G401 (cell line): Measurements from ENCODE around the gene MAGI2. TPM values are rescaled to one million over a fixed set of nuclear protein-coding genes. Genes with fewer than 3 reads are reported as not detected.

ENCODE experiments used
- DNase-seq: peaks from one replicate; pipeline ENCODE4 v3.0.0-alpha.2; 2015; ENCODE audit warnings: low spot score
- in situ Hi-C: cut with HindIII; loops from 2 replicates; pipeline ENCODE4 v1.10.0; 2016; ENCODE audit warnings: low sequenced_read_pairs, mixed read lengths
- total RNA-seq: library from RNA; depleted of rRNA; stranded (reverse); fragments of >200 nt; shearing (Covaris generic); gene quantifications from 2 replicates; pipeline ENCODE4 v1.2.3, GENCODE V29; 2014

MAGI2 gene
- total RNA-seq, 1 experiment from 2014 or later: not detected

- no peak for DNase-seq
- in situ Hi-C loops: no loop called here
These were observed 990.4 kb downstream of the MAGI2 start for GRCh38 chr7:78463039-78463438.

GRCh38 chr7:78450706-78451105, 1002.8 kb downstream of the MAGI2 start:
- in situ Hi-C loops: no loop called here
- no peak for DNase-seq

GRCh38 chr7:78448911-78449310, 1004.6 kb downstream of the MAGI2 start:
- in situ Hi-C loops: no loop called here
- DNase-seq: no peak

GRCh38 chr7:78444267-78444666, 1009.2 kb downstream of the MAGI2 start:
- DNase-seq: no peak
- in situ Hi-C loops: no loop called here

GRCh38 chr7:78443811-78444210, 1009.7 kb downstream of the MAGI2 start:
- in situ Hi-C loops: no loop called here
- no peak for DNase-seq

- in situ Hi-C loops: no loop called here
- DNase-seq: no peak
These were observed 1011.7 kb downstream of the MAGI2 start for GRCh38 chr7:78441737-78442136.

GRCh38 chr7:78438433-78438832, 1015.0 kb downstream of the MAGI2 start:
- DNase-seq: peak; percentile 61
- in situ Hi-C loops: no loop called here

- no peak for DNase-seq
These were observed 1016.3 kb downstream of the MAGI2 start for GRCh38 chr7:78437118-78437517.

GRCh38 chr7:78435355-78435754, 1018.1 kb downstream of the MAGI2 start:
- in situ Hi-C loops: no loop called here
- DNase-seq: no peak

More at GRCh38 chr7:78437118-78437517, 1016.3 kb downstream of the MAGI2 start:
- in situ Hi-C loops: no loop called here

GRCh38 chr7:78434281-78434680, 1019.2 kb downstream of the MAGI2 start:
- in situ Hi-C loops: no loop called here
- DNase-seq: no peak

- in situ Hi-C loops: no loop called here
- no peak for DNase-seq
These were observed 1020.0 kb downstream of the MAGI2 start for GRCh38 chr7:78433421-78433820.

- DNase-seq: no peak
- in situ Hi-C loops: no loop called here
These were observed 1023.6 kb downstream of the MAGI2 start for GRCh38 chr7:78429878-78430277.

- in situ Hi-C loops: no loop called here
- DNase-seq: no peak
These were observed 1026.3 kb downstream of the MAGI2 start for GRCh38 chr7:78427209-78427608.

GRCh38 chr7:78420001-78420400, 1033.5 kb downstream of the MAGI2 start:
- DNase-seq: peak; percentile 45
- in situ Hi-C loops: no loop called here

- in situ Hi-C loops: no loop called here
- DNase-seq: no peak
These were observed 1036.2 kb downstream of the MAGI2 start for GRCh38 chr7:78417180-78417853.

- no peak for DNase-seq
- in situ Hi-C loops: no loop called here
These were observed 1039.9 kb downstream of the MAGI2 start for GRCh38 chr7:78413568-78413967.

GRCh38 chr7:78412216-78412858, 1041.1 kb downstream of the MAGI2 start:
- in situ Hi-C loops: no loop called here
- DNase-seq: peak; percentile 27

GRCh38 chr7:78407031-78407430, 1046.4 kb downstream of the MAGI2 start:
- in situ Hi-C loops: no loop called here
- no peak for DNase-seq

- in situ Hi-C loops: no loop called here
- no peak for DNase-seq
These were observed 1046.9 kb downstream of the MAGI2 start for GRCh38 chr7:78406531-78406930.

- in situ Hi-C loops: no loop called here
- no peak for DNase-seq
These were observed 1051.4 kb downstream of the MAGI2 start for GRCh38 chr7:78402096-78402495.

- in situ Hi-C loops: no loop called here
- DNase-seq: no peak
These were observed 1053.4 kb downstream of the MAGI2 start for GRCh38 chr7:78400038-78400437.
